Measurements from ENCODE around the gene SDK1.
"Not testable (repeated sequence)": the region's sequence is repeated elsewhere in the genome, so short reads cannot be mapped to it uniquely, and the experiment has no call there.

SDK1 gene

DNA sequence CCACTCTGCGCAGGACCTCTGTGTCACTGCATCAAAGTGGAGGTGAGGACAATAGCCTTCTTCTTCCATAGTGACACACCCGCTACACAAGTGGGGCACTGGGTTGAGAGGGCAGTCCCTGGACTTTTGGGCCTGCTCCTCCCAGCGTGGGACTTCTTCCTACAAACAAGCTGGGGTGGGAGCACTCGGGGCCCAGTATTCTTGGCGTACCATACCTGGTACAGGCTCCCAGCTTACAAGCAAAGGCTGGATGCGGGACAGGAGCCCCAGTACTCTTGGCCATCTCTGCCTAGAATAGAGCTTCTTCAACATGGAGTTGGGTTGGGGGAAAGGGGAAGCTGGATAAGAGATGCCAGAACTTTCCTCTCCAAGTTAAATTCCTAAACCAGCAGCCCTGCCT, 954.3 kb downstream of the SDK1 start:
- no peak for TF ChIP-seq MYC (IDR thresholded peaks at IDR 0.05; ENCODE audit: low read depth, low read length)
- no peak for TF ChIP-seq POLR2A (IDR thresholded peaks at IDR 0.05; ENCODE audit: extremely low read depth, insufficient read length)
- TF ChIP-seq MAX (IDR thresholded peaks at IDR 0.05; ENCODE audit: low read depth, low read length), result no peak
- TF ChIP-seq CTCF (IDR thresholded peaks at IDR 0.05; ENCODE audit: low read depth, low read length), result no peak
- no peak for DNase-seq (ENCODE audit: low read depth)
- H3K4me3 ChIP-seq (ENCODE audit: low read depth, low read length), result no peak overlapping the region

- no peak overlapping the region for H3K4me3 ChIP-seq (ENCODE audit: low read depth, low read length)
- DNase-seq (ENCODE audit: low read depth), result no peak
- TF ChIP-seq MAX (IDR thresholded peaks at IDR 0.05; ENCODE audit: low read depth, low read length) (no peak), POLR2A (IDR thresholded peaks at IDR 0.05; ENCODE audit: extremely low read depth, insufficient read length) (no peak), MYC (IDR thresholded peaks at IDR 0.05; ENCODE audit: low read depth, low read length) (no peak), CTCF (IDR thresholded peaks at IDR 0.05; ENCODE audit: low read depth, low read length) (no peak)
Observed at GRCh38 chr7:4256286-4256685, 955.2 kb downstream of the SDK1 start.

DNA sequence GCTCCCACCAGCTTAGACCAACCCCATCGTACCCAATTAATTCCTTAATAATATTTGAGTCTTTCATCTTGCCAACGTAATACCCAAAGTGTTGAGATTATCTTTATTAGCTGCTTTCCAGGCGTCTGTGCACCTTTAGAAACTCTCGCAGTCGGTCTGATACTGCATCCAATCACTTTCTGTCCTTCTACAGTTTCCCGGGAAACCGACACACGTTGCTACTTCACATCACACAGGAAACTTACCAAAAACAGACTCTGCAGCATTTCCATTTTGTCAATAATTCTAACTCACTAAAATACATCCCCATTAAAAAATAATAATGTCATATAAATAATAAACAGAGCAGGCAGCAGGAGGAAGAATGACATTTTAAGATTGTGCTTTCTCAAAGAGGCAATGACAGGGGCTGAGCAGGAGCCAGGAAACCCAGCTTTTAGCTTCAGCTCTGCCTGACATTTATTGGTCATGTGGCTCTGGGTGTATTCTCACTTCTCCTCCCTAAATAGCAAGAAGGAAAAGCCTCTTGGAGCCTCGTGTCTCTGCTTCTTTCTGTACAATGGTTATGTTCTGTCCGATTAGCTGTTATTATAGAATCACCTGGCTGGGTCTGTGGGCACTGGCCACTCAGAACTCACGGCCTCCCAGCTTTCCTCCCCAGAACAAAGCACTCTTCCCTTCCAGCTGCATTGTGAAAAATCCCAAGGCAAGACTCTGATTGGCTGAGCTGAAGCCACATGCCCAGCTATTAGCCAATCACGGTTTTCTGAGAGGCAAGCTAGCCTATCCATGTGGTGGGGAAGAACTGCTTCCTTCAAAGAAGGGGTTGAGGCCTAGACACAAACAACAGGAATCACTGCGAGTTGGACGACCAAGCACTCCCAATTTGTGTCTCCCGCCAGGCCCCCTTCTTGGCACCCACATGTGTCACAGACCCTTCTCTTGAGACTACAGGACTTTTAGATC, 956.4 kb downstream of the SDK1 start:
- TF ChIP-seq CTCF (IDR thresholded peaks at IDR 0.05; ENCODE audit: low read depth, low read length), result no peak
- TF ChIP-seq MAX (IDR thresholded peaks at IDR 0.05; ENCODE audit: low read depth, low read length), result no peak
- TF ChIP-seq POLR2A (IDR thresholded peaks at IDR 0.05; ENCODE audit: extremely low read depth, insufficient read length), result no peak
- TF ChIP-seq MYC (IDR thresholded peaks at IDR 0.05; ENCODE audit: low read depth, low read length), result no peak
- no peak overlapping the region for H3K4me3 ChIP-seq (ENCODE audit: low read depth, low read length)
- DNase-seq (ENCODE audit: low read depth), result no peak

DNA sequence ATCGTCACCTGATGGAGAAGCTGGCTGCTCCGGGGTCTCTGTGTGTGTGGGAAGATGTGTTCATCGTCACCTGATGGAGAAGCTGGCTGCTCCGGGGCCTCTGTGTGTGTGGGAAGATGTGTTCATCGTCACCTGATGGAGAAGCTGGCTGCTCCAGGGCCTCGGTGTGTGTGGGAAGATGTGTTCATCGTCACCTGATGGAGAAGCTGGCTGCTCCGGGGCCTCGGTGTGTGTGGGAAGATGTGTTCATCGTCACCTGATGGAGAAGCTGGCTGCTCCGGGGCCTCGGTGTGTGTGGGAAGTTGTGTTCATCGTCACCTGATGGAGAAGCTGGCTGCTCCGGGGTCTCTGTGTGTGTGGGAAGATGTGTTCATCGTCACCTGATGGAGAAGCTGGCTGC, 959.1 kb downstream of the SDK1 start:
- DNase-seq (ENCODE audit: low read depth); H3K4me3 ChIP-seq (ENCODE audit: low read depth, low read length): not testable (repeated sequence)

DNA sequence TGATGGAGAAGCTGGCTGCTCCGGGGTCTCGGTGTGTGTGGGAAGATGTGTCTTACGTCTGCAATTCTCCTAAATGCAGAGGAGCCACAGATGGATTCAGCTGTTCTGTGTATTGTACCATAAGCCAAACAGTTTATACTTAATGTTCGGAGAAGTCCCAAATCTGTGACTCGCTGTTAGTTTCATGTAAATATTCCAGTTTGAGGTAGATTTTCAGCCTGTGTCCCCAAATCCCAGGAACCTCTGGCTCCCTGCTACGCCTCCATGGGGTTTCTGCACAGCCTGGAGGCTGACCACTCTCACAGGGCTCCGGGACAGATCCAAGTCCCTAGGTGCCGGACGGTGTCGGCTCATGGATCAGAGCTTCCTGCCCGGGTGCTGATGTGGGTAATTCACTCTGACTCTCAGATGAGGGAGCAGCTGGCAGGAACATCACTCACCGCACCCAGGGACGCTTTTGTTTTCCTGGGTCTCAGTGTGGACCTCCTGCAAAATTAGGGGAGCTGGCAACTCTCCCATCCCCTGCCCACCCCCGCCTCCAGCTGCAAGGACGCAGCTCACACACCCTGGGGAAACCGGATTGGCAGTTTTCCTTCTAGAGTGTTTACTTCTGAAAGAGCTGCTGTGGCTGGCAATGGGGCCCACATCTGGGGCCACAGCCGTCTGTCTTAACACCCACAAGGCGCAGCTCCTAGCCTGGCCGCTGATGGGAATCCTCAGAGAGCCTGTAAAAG, 960.0 kb downstream of the SDK1 start:
- no peak for TF ChIP-seq CTCF (IDR thresholded peaks at IDR 0.05; ENCODE audit: low read depth, low read length)
- no peak for TF ChIP-seq POLR2A (IDR thresholded peaks at IDR 0.05; ENCODE audit: extremely low read depth, insufficient read length)
- no peak for TF ChIP-seq MAX (IDR thresholded peaks at IDR 0.05; ENCODE audit: low read depth, low read length)
- no peak for TF ChIP-seq MYC (IDR thresholded peaks at IDR 0.05; ENCODE audit: low read depth, low read length)
- DNase-seq (ENCODE audit: low read depth), result no peak
- no peak overlapping the region for H3K4me3 ChIP-seq (ENCODE audit: low read depth, low read length)

GRCh38 chr7:4261601-4261960, 960.5 kb downstream of the SDK1 start:
- no peak for DNase-seq (ENCODE audit: low read depth)
- TF ChIP-seq MYC (IDR thresholded peaks at IDR 0.05; ENCODE audit: low read depth, low read length), result no peak
- no peak for TF ChIP-seq CTCF (IDR thresholded peaks at IDR 0.05; ENCODE audit: low read depth, low read length)
- no peak for TF ChIP-seq MAX (IDR thresholded peaks at IDR 0.05; ENCODE audit: low read depth, low read length)
- TF ChIP-seq POLR2A (IDR thresholded peaks at IDR 0.05; ENCODE audit: extremely low read depth, insufficient read length), result no peak
- no peak overlapping the region for H3K4me3 ChIP-seq (ENCODE audit: low read depth, low read length)

GRCh38 chr7:4264206-4264605, 963.2 kb downstream of the SDK1 start:
- DNase-seq (ENCODE audit: low read depth); H3K4me3 ChIP-seq (ENCODE audit: low read depth, low read length): not testable (repeated sequence)

All from NB4 (cell line).